Endometrial microvascular endothelial cells (primary cell): ENCODE data around the gene GDF11. TPM values are rescaled to one million over a fixed set of nuclear protein-coding genes. Genes with fewer than 3 reads are reported as not detected.

ENCODE experiments used
- in situ Hi-C: cut with HindIII; loops from 2 replicates; pipeline ENCODE4 v1.10.0; 2017; ENCODE audit warnings: low sequenced_read_pairs, low pct_unique_long_range_greater_than_20kb; ENCODE audit errors: inconsistent ontology term
- total RNA-seq: library from RNA; depleted of rRNA; stranded (reverse); fragments of >200 nt; gene quantifications from one replicate; pipeline ENCODE4 v1.2.3, GENCODE V29; 2015; ENCODE audit errors: inconsistent ontology term

GDF11 gene
- total RNA-seq, 1 donor from 2014 or later, result 5.5 TPM

GRCh38 chr12:55760663-55761062, 17.7 kb downstream of the GDF11 start:
- in situ Hi-C loops, result no loop called here

GRCh38 chr12:55762646-55763045, 19.7 kb downstream of the GDF11 start:
- in situ Hi-C loops, result no loop called here

- in situ Hi-C loops, result no loop called here
These were observed 22.9 kb downstream of the GDF11 start for GRCh38 chr12:55765736-55766290.

GRCh38 chr12:55767156-55767555, 24.2 kb downstream of the GDF11 start:
- in situ Hi-C loops, result no loop called here

- in situ Hi-C loops, result no loop called here
These were observed 28.8 kb downstream of the GDF11 start for GRCh38 chr12:55771736-55772135.

- in situ Hi-C loops, result no loop called here
These were observed 34.9 kb downstream of the GDF11 start for GRCh38 chr12:55777856-55778255.

GRCh38 chr12:55780685-55781084, 37.8 kb downstream of the GDF11 start:
- in situ Hi-C loops, result no loop called here

- in situ Hi-C loops, result no loop called here
These were observed 45.6 kb downstream of the GDF11 start for GRCh38 chr12:55788546-55788945.

- in situ Hi-C loops, result no loop called here
These were observed 46.2 kb downstream of the GDF11 start for GRCh38 chr12:55789171-55789570.

GRCh38 chr12:55789893-55790292, 47.0 kb downstream of the GDF11 start:
- in situ Hi-C loops, result no loop called here

GRCh38 chr12:55795950-55796349, 53.0 kb downstream of the GDF11 start:
- in situ Hi-C loops, result no loop called here

- in situ Hi-C loops, result no loop called here
These were observed 54.1 kb downstream of the GDF11 start for GRCh38 chr12:55797068-55797467.

- in situ Hi-C loops, result no loop called here
These were observed 54.6 kb downstream of the GDF11 start for GRCh38 chr12:55797550-55797949.

Other genes starting within 250 kb of the GDF11 start
- not detected for gene OR6C4, start 193.5 kb upstream of the GDF11 start, total RNA-seq
- gene OR2AP1, start 170.7 kb upstream of the GDF11 start, total RNA-seq, result not detected
- gene OR10P1, start 106.2 kb upstream of the GDF11 start, total RNA-seq, result not detected
- gene ITGA7, start 35.2 kb upstream of the GDF11 start, total RNA-seq, result not detected
- gene BLOC1S1, start 27.1 kb upstream of the GDF11 start, total RNA-seq, result 139 TPM
- not detected for gene RDH5, start 22.7 kb upstream of the GDF11 start, total RNA-seq
- gene CD63, start 14.1 kb upstream of the GDF11 start, total RNA-seq, result 847 TPM
- gene SARNP, start 74.6 kb downstream of the GDF11 start, total RNA-seq, result 85.2 TPM
- gene ORMDL2, start 74.9 kb downstream of the GDF11 start, total RNA-seq, result 44.0 TPM
- gene DNAJC14, start 86.5 kb downstream of the GDF11 start, total RNA-seq, result 37.7 TPM
- gene MMP19, start 99.8 kb downstream of the GDF11 start, total RNA-seq, result 6.0 TPM
- gene PYM1, start 184.8 kb downstream of the GDF11 start, total RNA-seq, result 29.1 TPM
- 82.4 TPM for gene DGKA, start 188.0 kb downstream of the GDF11 start, total RNA-seq
- gene PMEL, start 222.9 kb downstream of the GDF11 start, total RNA-seq, result not detected
- 61.3 TPM for gene CDK2, start 223.7 kb downstream of the GDF11 start, total RNA-seq
- 53.3 TPM for gene RAB5B, start 231.0 kb downstream of the GDF11 start, total RNA-seq